Activated CD4-positive, alpha-beta T cell treated with anti-CD3 and anti-CD28 coated beads, Interleukin-2, amount 50 U/mL, for 4 hours (primary cell): ENCODE results near the gene RILPL1.
"Not testable (repeated sequence)": the region's sequence is repeated elsewhere in the genome, so short reads cannot be mapped to it uniquely, and the experiment has no call there.

Experiments
- DNase-seq, 2 experiments: peaks; one replicate each; pipeline ENCODE4 v3.0.0-alpha.2; 2020

Gene RILPL1, protein sequence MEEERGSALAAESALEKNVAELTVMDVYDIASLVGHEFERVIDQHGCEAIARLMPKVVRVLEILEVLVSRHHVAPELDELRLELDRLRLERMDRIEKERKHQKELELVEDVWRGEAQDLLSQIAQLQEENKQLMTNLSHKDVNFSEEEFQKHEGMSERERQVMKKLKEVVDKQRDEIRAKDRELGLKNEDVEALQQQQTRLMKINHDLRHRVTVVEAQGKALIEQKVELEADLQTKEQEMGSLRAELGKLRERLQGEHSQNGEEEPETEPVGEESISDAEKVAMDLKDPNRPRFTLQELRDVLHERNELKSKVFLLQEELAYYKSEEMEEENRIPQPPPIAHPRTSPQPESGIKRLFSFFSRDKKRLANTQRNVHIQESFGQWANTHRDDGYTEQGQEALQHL

DNA sequence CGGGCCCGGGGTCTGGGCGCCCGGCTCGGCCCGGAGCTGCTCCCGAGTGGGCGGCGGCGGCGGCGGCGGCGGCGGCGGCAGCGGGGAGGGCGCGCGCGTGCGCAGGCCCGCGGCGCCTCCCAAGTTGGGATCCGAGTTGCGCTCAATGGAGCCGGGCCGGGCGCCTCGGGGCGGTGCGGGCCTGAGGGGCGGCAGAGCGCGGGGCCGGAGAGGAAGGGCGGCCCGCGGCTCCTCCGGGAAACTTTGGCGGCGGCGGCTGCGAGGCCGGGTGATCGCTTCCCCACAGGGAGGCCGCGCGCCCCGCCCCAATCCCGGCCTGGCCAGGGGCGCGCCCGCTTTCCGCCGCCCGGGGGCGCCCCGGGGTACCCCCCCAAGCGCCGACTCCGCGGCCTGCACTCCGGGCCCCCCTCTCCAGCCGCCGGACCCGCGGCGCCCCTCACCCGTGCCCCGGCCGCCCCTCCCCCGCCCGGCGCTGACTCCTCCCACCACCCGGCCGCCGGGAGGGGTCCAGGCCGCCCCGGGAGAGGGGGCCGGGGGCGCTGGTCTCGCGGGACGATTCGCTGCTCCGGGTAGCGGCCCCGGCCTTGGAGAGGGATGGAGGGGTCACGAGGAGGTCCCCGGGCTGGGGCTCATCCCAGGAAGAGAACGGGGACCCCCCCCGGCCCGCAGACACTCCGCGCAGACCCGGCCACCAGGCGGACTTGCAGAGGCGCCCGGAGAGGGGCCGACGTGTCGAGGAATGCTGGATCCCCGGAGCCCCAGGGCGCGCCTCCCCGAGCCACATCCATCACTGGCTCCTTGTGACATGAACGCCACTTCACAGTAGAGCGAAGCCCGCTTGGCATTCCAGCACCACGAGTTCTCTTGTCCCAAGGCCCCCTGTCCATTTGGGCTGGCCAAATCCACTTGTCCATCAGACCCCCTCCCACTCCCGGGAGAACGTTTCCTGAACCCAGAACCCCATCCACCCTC, at the start of gene RILPL1:
RILPL1 (minus strand) TSS at position 48 of the 972 bp plus-strand sequence. CDS start 237 bp downstream, outside the sequence.
- peak; percentile 20 to 26 for DNase-seq

DNA sequence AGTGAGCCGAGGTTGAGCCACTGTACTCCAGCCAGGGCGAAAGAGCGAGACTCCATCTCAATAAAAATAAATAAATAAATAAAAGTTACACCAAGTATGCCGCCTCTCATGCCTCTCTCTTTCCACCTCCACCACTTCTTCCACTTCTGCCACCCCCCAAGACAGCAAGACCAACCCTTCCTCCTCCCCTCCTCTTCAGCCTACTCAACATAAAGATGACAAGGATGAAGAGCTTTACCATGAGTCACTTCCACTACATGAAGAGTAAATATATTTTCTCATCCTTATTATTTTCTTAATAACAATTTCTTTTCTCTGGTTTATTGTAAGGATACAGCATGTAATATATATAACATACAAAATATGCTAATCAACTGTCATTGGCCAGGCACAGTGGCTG, 47.3 kb upstream of the RILPL1 start:
- DNase-seq, result no peak

DNA sequence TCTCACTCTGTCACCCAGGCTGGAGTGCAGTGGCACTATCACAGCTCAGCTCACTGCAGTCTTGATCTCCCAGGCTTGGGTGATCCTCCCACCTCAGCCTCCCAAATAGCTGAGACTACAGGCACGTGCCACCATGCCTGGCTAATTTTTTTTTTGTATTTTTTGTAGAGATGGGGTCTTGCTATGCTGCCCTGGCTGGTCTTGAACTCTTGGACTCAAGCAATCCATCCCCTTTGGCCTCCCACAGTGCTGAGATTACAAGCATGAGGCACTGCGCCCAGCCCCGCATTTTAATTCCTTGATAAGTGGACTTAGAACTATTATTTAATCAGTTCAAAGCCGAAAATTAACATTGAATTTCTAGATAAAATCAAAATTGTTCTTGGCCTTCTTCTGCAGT, 45.3 kb upstream of the RILPL1 start:
- DNase-seq, result not testable (repeated sequence)

DNA sequence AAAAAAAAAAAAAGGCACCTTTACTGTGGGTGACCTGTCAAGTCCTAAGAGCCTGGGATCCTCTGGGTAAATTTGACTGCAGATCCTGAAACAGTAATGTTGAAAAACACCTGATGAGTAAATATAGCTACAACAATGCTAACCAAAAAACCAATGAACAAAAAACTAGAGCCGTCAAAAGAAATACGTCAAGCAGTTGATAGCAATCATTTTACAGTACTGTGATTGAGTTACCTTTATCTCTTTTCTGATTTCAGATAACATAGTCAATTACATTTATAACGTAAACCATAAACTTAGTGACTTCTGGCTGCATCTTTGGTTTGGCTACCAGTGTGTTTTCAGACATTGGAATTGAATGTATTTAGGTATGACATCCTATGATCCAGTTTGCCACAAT, 44.7 kb upstream of the RILPL1 start:
- DNase-seq, result no peak

DNA sequence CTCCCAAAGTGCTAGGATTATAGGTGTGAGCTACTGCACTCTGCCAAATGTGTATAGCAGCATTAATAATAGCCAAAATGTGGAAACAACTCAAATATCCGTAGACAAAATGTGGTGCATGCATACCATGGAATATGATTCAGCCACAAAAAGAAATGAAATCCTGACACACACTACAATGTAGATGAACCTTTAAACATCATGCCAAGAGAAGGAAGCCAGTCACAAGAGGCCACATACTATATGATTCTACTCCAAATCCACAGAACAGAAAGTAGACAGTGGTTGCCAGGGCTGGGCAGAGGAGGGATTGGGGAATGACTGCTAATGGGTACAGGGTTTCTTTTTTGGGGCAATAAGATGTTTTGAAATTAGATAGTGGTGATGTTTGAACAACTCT, 43.1 kb upstream of the RILPL1 start:
- no peak for DNase-seq

DNA sequence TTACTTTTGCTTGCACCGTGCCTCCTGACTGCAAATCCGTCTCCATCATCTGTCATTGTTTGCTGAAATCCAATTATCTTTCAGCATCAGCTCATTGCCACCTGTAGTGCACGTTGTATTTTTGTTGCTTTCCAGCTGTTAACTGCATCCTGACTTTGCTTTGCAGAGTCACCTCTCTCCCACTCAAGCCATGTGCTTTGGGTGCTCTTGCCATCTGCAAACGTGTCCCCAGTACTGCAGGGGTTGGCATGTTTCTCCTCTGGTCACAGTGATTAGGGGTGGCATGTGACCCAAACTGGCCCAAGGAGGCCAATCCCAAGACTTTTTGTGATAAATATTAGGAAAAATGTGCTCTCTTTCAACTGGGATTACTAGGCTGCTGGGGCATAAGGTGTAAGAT, 40.4 kb upstream of the RILPL1 start:
- no peak for DNase-seq

DNA sequence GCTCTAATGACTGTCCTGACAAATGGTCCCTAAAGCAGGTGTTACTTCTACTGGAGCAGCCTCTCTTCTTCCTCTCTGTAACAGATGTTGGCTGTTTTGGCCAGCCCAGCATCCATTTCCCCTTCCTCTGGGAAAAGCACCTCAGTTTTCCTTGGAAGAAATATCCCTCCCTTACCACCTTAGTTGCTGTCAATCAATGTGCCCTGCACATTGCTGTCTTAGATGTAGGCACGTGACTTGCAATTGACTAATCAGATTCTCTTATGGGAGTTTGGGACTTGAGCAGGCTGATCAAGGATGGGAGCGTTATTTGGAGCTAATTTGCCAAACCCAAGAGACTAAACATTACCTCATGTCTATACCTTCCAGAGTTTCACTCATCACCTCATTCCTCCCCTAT, 38.9 kb upstream of the RILPL1 start:
- no peak for DNase-seq

DNA sequence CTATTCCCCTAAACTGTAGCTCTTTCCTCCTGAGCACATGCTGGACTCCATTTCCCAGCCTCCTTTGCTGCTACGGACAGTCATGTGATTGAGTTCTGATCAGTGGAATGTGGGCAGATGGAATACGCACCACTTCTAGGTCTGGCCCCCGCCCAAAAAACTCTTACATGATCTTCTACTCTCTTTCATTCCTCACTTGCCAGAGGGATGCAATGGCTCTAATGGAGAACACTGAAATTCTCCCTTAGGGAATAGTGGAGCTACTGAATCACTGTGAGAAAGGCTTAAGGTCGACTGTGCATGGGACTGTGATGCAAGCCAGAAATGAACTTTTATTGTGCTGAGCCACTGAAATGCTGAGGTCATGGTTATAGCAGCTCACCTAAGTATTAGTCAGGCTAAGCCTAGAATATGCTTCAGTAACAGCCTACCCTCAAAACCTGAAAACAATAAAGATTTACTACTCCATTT, 37.9 kb upstream of the RILPL1 start:
- no peak for DNase-seq

DNA sequence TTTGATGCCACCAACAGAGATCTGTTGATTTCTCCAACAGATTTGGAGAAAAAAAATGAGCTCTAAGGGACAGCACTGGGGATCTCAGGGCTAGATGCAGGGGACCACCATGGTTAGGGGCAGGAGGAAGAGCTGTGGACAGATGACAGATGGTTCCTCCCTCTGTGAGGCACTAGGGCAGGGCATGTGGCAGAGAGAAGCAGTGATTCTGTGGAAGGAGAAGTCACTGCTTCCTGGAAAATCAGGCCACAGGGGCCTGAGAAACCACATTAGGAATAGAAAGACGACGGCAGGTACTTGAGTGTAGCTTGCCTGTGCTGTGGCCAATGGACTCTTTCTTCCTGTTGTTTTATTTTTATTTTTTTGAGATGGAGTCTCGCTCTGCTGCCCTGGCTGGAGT, 25.9 kb upstream of the RILPL1 start:
- no peak for DNase-seq

DNA sequence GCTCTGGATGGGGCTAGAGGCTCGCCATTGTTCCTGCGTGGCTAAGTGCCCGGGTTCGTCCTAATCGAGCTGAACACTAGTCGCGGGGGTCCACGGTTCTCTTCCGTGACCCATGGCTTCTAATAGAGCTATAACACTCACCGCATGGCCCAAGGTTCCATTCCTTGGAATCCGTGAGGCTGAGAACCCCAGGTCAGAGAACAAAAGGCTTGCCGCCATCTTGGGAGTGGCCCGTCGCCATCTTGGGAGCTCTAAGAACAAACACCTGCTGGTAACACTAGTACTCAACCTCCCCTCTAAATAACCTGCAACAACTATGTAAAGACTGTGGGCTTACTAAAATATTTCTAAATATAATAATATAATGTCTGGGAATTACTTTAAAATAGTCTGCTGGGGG, 25.0 kb upstream of the RILPL1 start:
- DNase-seq, result not testable (repeated sequence)

DNA sequence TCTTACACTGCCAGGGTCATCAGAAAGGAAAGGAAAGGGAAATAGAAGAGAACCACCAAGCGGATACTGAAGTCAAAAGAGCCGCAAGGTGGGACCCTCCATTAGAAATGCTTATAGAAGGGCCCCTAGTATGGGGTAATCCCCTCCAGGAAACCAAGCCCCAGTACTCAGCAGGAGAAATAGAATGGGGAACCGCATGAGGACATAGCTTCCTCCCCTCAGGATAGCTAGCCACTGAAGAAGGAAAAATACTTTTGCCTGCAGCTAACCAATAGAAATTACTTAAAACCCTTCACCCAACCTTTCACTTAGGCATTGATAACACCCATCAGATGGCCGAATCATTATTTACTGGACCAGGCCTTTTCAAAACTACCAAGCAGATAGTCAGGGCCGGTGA, 21.3 kb upstream of the RILPL1 start:
- not testable (repeated sequence) for DNase-seq

DNA sequence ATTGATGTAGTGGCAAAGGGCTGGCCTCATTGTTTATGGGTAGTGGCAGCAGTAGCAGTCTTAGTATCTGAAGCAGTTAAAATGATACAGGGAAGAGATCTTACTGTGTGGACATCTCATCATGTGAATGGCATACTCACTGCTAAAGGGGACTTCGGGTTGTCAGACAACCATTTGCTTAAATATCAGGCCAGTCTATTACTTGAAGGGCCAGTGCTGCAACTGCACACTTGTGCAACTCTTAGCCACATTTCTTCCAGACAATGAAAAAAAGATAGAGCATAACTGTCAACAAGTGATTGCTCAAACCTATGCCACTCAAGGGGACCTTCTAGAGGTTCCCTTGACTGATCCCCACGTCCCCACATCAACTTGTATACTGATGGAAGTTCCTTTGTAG, 20.6 kb upstream of the RILPL1 start:
- not testable (repeated sequence) for DNase-seq

DNA sequence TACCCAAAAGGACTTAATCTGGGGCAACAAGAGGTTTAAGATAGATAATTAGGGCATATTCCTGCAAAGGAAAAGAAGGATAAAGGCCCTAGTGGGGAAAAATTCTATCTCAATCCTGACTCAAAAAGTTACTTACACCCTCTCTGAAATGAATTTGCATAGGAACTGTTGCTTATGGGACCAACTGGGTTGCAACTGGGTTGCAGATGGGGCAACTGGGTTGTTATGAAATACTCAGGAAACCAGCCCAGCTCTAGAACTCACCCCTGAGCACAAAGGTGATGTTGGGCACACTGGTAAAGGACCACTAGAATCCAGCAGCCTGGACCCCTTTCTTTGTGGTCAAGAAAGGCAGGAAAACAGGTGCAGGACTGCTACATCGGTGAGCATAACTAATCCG, 17.2 kb upstream of the RILPL1 start:
- DNase-seq, result no peak

DNA sequence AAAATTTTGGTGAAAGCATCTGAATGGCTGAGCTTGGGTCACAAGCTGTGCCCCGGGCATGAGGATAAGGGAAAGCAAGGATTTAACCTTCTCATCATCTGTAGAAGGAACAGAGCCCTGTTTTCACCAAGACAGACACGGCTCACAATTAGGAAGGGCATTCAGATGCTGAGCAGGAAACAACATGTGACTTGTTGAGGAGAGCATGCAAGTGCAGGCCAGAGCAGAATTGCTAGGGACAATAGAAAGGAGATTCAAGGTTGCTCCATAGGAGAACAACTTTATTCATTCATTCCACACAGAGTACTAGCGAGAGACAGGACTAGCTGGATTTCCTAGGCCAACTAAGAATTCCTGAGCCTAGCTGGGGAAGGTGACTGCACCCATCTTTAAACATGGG, 14.6 kb upstream of the RILPL1 start:
- no peak for DNase-seq

DNA sequence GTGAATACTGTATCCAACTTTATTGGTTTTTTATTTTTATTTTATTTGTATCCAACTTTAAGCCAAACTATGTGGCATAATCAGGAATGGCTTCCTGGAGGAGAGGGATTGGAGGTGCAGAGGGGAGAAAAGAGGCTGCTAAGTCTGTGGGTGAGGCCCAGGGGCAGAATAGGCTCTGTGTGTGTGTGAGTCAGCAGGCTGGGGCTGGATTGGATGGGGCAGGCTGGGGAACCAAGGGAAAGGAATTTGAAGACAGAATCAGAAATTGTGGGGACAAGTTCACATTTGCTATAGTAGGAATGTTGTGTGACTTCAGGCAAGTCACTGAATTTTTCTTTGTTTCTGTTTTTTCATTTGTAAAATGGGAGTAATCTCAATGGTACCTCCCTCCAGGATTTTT, 12.8 kb upstream of the RILPL1 start:
- DNase-seq, result no peak

DNA sequence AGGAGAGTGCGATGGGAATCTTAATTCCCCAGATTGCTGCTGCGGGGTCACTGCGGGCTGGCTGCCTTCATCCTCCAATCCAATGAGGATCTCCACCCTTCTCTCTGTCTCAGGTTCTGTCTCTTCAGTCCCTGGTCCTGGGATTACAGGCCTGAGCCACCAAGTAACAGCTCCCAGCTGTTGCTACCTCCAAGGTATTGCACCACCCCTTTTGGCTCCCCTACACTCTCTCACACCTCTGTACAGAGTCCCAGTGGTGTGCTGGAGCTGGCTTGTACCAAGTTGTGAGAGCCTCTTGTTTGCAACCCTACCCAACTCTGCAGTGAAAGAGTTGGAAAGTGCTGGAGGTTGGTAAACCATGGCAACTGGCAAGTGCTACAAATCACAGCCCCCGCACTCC, 10.0 kb upstream of the RILPL1 start:
- DNase-seq, result no peak

DNA sequence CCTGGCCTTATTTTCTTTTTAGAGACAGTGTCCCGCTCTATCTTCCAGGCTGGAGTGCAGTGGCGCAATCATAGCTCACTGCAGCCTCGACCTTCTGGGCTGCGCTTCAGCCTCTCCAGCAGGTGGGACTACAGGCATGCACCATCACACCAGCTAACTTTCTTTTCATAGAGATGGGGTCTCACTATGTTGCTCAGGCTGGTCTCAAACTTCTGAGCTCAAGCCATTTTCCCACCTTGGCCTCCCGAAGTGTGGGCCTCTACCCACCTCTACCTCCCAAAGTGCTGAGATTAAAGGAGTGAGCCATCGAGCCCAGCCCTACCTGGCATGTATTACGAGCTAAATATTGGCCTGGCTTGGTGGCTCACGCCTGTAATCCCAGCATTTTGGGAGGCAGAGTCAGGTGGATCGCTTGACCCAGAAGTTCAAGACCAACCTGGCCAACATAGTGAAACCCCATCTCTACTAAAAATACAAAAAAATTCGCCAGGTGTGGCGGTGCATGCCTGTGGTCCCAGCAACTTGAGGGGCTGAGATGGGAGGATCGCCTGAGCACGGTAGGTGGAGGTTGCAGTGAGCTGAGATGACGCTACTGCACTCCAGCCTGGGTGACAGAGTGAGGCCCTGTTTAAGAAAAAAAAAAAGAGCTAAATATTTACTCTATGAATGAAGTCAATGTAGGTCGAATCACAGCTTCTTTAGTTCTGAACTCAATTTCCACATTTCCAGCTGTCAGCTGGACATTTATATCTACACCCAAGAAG, 7.6 kb upstream of the RILPL1 start:
- no peak for DNase-seq

DNA sequence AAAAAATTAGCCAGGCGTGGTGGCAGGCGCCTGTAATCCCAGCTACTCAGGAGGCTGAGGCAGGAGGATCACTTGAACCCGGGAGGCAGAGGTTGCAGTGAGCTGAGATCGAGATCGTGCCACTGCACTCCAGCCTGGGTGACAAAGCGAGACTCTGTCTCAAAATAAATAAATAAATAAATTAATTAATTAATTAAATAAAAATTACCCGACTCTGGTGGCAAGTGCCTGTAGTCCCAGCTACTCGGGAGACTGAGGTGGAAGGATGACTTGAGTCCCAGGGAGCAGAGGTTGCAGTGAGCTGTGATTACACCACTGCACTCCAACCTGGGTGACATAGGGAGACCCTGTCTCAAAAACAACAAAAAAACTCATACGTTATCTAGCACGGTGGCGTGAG, 2.4 kb upstream of the RILPL1 start:
- DNase-seq, result not testable (repeated sequence)

DNA sequence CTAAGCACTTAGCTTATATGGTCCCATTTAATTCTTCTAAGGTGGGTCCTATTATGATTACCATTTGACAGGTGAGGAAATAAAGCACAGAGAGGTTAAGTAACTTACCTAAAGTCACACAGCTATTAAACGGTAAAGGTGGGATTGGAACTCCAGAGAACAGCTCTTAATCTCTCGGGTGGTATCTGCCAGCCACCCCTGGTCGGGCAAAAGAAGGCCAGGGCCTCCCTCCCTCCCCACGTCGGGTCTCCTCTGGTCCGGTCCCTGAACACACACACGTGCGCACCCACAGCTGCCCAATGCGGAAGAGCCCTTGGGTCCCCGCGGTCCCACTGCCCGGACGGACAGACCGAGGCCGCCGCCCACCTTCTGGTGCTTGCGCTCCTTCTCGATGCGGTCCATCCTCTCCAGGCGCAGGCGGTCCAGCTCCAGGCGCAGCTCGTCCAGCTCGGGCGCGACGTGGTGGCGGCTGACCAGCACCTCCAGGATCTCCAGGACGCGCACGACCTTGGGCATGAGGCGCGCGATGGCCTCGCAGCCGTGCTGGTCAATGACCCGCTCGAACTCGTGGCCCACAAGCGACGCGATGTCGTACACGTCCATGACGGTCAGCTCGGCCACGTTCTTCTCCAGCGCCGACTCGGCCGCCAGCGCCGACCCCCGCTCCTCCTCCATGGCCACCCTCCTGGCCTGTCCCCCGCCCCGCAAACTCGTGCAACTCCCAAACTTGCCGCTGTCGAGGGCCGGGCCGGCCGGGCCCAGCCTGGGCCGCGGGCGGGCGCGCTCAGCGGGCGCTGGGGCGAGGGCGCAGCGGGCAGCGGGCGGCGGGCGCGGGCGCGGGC, 490 bp downstream of the RILPL1 start:
- peak in 1 of 2 experiments; percentile 9 for DNase-seq

DNA sequence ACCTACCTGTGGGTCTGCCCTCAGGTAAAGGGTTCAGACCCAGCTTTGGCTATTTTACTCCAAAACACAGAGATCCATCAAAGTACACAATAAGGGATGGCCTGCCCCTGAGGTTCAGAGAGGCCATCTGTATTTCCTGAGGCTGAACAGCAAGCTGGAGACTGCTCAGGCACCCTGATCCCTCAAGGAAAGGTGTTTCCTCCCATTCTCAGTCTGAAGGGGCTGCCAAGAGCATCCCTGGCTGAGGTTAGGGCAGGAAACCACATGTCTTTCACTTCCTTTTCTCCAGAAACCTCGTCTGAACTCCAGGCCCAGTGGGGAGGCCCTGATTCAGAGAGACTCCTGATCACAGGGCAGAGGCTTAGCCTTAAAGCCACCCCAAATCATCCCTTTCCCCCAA, 1.5 kb downstream of the RILPL1 start:
- no peak for DNase-seq

DNA sequence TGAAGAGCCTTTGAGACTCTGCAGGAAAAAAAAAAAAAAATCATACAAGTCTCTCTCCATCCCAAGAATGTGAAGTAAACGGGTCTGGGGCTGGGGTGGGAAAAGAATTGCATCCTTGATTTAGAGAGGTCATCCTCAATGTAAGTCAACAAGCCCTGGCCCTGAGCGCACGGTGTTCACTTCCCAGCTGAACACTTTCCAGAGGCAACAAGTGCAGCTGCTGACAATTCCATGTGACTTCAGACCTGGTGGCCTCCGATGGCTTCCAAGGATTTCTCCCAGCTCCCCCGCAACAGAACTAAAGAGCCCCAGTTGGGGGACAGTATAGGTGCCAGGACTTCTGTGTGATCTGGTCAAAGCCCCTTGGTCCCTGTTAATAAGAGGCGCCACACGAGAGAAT, 2.4 kb downstream of the RILPL1 start:
- no peak for DNase-seq

DNA sequence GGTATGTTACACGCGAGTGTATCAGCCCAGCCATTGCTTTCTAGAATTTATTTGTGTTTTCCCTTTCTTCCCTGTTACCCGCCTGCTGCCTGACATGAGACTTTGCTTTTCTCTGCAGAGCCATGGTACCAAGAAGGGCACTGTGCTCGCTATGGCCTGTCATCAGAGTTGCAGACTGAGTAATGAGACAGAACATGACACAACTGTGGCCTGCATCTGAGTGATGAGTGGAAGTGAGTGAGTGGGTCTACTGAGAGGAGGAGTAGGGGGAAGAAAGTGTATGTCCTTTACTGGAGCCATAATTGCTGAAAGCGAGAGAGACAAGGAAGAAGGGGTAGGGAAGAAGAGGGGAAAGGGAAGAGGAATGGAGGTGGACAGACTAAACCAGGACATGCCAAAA, 2.9 kb downstream of the RILPL1 start:
- DNase-seq, result no peak
